GM12878 (cell line): ENCODE data around the gene POLD1.

Experiments
- ATF3 ChIP-seq: IDR thresholded peaks from 2 replicates; pipeline ENCODE4 v1.6.1; 2011; ENCODE audit warnings: low read depth, mild to moderate bottlenecking, low read length, moderate library complexity, borderline replicate concordance; ENCODE audit errors: extremely low read depth
- BHLHE40 ChIP-seq, 2 experiments: fragments of 450-650 bp in 1 of 2; IDR thresholded peaks; 2 replicates each; pipeline ENCODE4 v1.6.1; 2011 to 2017; ENCODE audit warnings: low read depth in 2 of 2, borderline replicate concordance in 1 of 2, improper control_type of control experiment in 1 of 2, low read length in 1 of 2, mild to moderate bottlenecking in 1 of 2
- CTCF ChIP-seq, 3 experiments: IDR thresholded peaks in 2 of 3; conservative IDR thresholded peaks in 1 of 3; 2 replicates each; pipeline ENCODE4 v1.5.1; 2011; ENCODE audit warnings: low read depth in 3 of 3, low read length in 3 of 3, mild to moderate bottlenecking in 3 of 3, control low read depth in 2 of 3, moderate library complexity in 2 of 3, inconsistent platforms in 1 of 3, mixed read lengths in 1 of 3; ENCODE audit not compliant: control insufficient read depth in 2 of 3, insufficient read depth in 1 of 3; ENCODE audit errors: extremely low read depth in 1 of 3
- E2F8 ChIP-seq: fragments of 450-650 bp; IDR thresholded peaks from 2 replicates; pipeline ENCODE4 v1.6.1; 2018; ENCODE audit warnings: mild to moderate bottlenecking, low read depth, moderate library complexity; ENCODE audit not compliant: partially characterized antibody
- EP300 ChIP-seq, 2 experiments: fragments of 150-350 bp in 1 of 2; IDR thresholded peaks; 2 replicates each; pipeline ENCODE4 v1.6.1; 2011 to 2012; ENCODE audit warnings: low read depth in 2 of 2, low read length in 2 of 2, borderline replicate concordance in 1 of 2, improper control_type of control experiment in 1 of 2, inconsistent platforms in 1 of 2; ENCODE audit not compliant: control insufficient read depth in 1 of 2
- EZH2 ChIP-seq: IDR thresholded peaks from 2 replicates; pipeline ENCODE4 v1.6.1; 2012; ENCODE audit warnings: low read depth, mild to moderate bottlenecking, control low read depth, inconsistent platforms, low read length, borderline replicate concordance; ENCODE audit not compliant: control insufficient read depth
- JUND ChIP-seq: IDR thresholded peaks from 2 replicates; pipeline ENCODE4 v1.6.1; 2012; ENCODE audit warnings: low read depth, mild to moderate bottlenecking, low read length, improper control_type of control experiment, moderate library complexity
- RCOR1 ChIP-seq: conservative IDR thresholded peaks from 2 replicates; pipeline ENCODE4 v1.6.1; 2012; ENCODE audit warnings: low read depth, low read length, improper control_type of control experiment
- SMC3 ChIP-seq: IDR thresholded peaks from 2 replicates; pipeline ENCODE4 v1.6.1; 2011; ENCODE audit warnings: low read length, improper control_type of control experiment, borderline replicate concordance
- TCF7 ChIP-seq: IDR thresholded peaks from 2 replicates; pipeline ENCODE4 v1.6.1; 2014; ENCODE audit warnings: antibody characterized with exemption, borderline replicate concordance
- YY1 ChIP-seq: IDR thresholded peaks from 2 replicates; pipeline ENCODE4 v1.6.1; 2011; ENCODE audit warnings: low read depth, mild to moderate bottlenecking, low read length

- no peak for TF ChIP-seq CTCF (IDR thresholded peaks at IDR 0.05 in 2 of 3, conservative IDR thresholded peaks at IDR 0.05 in 1 of 3; ENCODE audit: control insufficient read depth in 2 of 3, extremely low read depth in 1 of 3, insufficient read depth in 1 of 3, low read depth in 3 of 3, low read length in 3 of 3)
- no peak for TF ChIP-seq EP300 (IDR thresholded peaks at IDR 0.05; ENCODE audit: borderline replicate concordance in 1 of 2, control insufficient read depth in 1 of 2, low read depth in 2 of 2, low read length in 2 of 2)
- no peak for TF ChIP-seq E2F8
- TF ChIP-seq ATF3, result no peak
- no peak for TF ChIP-seq YY1
- TF ChIP-seq BHLHE40 (IDR thresholded peaks at IDR 0.05; ENCODE audit: borderline replicate concordance in 1 of 2, low read depth in 2 of 2, low read length in 1 of 2), result no peak
- TF ChIP-seq SMC3, result no peak
- TF ChIP-seq EZH2, result no peak
- TF ChIP-seq RCOR1, result no peak
- no peak for TF ChIP-seq JUND
- TF ChIP-seq TCF7, result no peak
These were observed 71.8 kb downstream of the POLD1 start for GRCh38 chr19:50455992-50456391.
